Ectodermal cell (in vitro differentiated cells): ENCODE data around the gene PRLHR.

Source experiments
- H3K27ac ChIP-seq: 2 replicates; pipeline ENCODE4 v1.7.0; 2013; ENCODE audit warnings: mild to moderate bottlenecking, low read depth, low read length; ENCODE audit not compliant: insufficient read depth, poor library complexity, severe bottlenecking
- H3K27me3 ChIP-seq: 2 replicates; pipeline ENCODE4 v1.7.0; 2013; ENCODE audit warnings: mild to moderate bottlenecking, low read length; ENCODE audit not compliant: insufficient read depth, control insufficient read depth, poor library complexity, severe bottlenecking
- H3K36me3 ChIP-seq: one replicate; pipeline ENCODE4 v1.7.0; 2013; ENCODE audit warnings: low read length; ENCODE audit not compliant: control insufficient read depth, insufficient read depth
- H3K4me1 ChIP-seq: one replicate; pipeline ENCODE4 v1.7.0; 2013; ENCODE audit warnings: low read length; ENCODE audit not compliant: control insufficient read depth, insufficient read depth
- H3K4me3 ChIP-seq: 2 replicates; pipeline ENCODE4 v1.7.0; 2013; ENCODE audit warnings: low read depth, low read length, control low read depth; ENCODE audit not compliant: insufficient read depth
- H3K9me3 ChIP-seq: 2 replicates; pipeline ENCODE4 v1.7.0; 2013; ENCODE audit warnings: mild to moderate bottlenecking, low read length, moderate library complexity; ENCODE audit not compliant: control insufficient read depth
- WGBS, 2 experiments: methylation state at CpG; one replicate each; pipeline ENCODE4 v1.1.7; 2013; ENCODE audit warnings: missing lambda C conversion rate in 2 of 2; 5-methylcytosine and 5-hydroxymethylcytosine counted together

The PRLHR gene

GRCh38 chr10:118542745-118543144 is 52.7 kb downstream of the PRLHR start:
- WGBS, 2 experiments = 95% methylated on average over 1 of the region's 1 CpG
- H3K4me3 ChIP-seq = no peak overlapping the region
- no peaks in the 10 kb centered on the region for H3K36me3 ChIP-seq
- H3K27me3 ChIP-seq = no peaks in the 10 kb centered on the region
- H3K27ac ChIP-seq = no peak overlapping the region
- no peaks in the 10 kb centered on the region for H3K9me3 ChIP-seq
- no peaks in the 10 kb centered on the region for H3K4me1 ChIP-seq

GRCh38 chr10:118542205-118542604 is 53.2 kb downstream of the PRLHR start:
- Histone ChIP-seq H3K27me3 (no peaks in the 10 kb centered on the region), H3K27ac (no peak overlapping the region), H3K4me1 (no peaks in the 10 kb centered on the region), H3K36me3 (no peaks in the 10 kb centered on the region), H3K9me3 (no peaks in the 10 kb centered on the region), H3K4me3 (no peak overlapping the region)
- WGBS, 2 experiments = 95 to 97% methylated on average over 1 of the region's 1 CpG

DNA sequence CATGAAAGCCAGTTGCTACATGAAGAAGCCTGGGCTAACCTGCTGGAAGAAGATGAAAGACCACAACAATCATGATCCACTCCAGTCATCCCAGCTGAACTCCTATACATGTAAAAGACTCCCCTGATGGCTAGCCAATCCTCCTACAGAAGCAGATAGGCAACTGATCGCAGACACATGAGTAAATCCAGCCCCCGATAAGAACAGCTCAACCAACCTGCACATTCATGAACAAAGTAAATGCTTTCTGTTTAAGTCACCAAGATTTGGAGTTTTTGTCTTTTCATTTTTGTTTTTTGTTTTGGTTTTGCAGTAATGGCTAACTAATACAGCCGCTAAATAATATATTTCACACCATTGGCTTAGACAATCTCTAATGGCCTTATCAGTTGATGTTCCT is 53.7 kb downstream of the PRLHR start:
- Histone ChIP-seq H3K4me3 (no peak overlapping the region), H3K27me3 (no peaks in the 10 kb centered on the region), H3K36me3 (no peaks in the 10 kb centered on the region), H3K9me3 (no peaks in the 10 kb centered on the region), H3K27ac (no peak overlapping the region), H3K4me1 (no peaks in the 10 kb centered on the region)
- WGBS, 2 experiments = 89 to 91% methylated on average over 3 of the region's 3 CpGs
